HG02798 (cell line): Measurements from ENCODE around the gene ANO2.
A peak's percentile ranks its signal among the peaks of the same experiment; 100 is the strongest.

ENCODE experiments used
- ATAC-seq: cut with Tn5 transposase; IDR thresholded peaks from one replicate; pipeline ENCODE4 v1.9.1; 2021; ENCODE audit warnings: mild to moderate bottlenecking; ENCODE audit not compliant: unreplicated experiment, poor library complexity

ANO2 gene

DNA sequence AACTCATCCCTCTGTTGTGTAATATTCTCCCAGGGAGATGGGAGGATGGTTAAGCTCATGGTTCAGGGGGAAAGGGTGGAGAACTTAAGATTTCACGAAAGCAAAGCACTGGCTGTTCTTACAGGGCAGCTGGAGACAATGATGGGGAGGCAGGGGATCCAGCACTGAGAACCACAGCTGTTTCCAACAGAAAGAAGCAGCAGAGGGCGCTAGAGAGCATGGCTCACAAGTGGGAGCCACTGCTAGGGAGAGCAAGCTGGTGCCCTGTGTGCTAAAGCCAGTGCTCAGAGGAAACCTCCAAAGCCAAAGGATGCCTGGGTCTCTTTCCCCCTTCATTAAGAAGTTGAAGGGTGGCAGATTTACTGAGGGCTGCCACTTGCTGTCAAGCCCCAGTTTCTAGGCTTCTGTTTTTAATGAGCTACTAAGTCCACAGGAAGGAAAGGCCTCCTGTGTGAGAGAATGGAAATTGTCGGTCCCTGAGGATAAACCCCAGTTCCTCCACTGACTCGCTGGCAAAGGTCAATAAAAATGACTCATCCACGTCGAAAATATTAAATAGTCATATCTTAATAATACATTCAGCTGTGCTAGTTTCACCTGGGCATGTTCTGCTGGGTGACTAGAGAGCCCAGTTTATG is 199.7 kb downstream of the ANO2 start:
- ATAC-seq: peak; percentile 57

DNA sequence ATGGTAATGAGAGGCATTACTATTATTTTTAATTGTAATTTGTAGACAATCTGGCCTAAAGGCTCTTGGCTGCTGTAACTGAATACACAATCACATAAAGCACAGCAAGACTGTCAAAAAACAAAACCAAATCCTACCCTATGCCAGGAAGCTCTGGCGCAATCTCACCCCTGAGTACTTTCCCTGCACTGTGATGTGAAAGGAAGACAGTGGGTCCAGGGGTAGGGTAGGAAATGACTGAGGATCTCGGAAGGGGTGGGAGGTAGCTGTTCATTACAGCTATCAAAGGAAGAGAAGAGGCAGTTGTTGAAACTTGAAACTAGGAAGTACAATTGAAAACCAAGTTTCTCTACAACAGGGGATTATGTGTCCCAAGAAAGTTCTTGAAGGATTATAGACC is 202.8 kb downstream of the ANO2 start:
- no peak for ATAC-seq

DNA sequence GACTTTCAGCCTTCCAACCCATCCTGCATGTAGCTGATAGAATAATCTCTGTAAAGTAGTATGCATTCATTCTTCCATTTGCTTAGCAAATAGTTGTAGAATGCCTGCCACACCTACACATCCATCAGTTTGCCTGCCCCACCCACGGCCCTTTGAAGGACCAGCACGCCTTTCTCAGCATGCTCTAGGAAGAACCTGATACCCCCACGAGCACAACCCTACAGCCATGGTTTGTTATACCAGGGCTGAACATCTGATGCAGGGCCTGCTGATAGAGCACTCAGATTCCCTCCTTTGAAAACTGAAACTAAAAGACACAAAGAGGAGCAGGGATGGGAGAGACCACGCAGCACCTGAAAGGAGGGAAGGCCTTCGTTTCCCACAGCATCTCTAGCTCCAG is 205.1 kb downstream of the ANO2 start:
- ATAC-seq: no peak

DNA sequence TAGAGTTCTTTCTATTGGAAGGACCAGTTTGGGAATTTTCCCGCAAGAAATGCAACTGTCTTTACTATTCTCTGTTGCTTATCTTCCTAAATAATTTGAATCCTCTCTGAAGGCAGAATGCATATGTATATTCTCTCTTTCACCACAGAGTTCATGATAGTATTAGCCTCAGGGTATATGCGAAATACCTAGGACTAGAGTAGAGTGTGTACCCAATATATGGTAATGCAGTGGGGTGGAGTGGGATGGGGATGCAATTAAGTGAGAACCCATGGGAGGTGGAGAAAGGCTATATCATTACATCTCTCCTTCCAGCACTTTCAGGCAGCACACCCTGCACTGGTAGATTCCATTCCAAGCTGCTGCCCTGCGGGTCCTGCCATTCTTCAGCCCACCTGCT is 207.3 kb downstream of the ANO2 start:
- no peak for ATAC-seq

DNA sequence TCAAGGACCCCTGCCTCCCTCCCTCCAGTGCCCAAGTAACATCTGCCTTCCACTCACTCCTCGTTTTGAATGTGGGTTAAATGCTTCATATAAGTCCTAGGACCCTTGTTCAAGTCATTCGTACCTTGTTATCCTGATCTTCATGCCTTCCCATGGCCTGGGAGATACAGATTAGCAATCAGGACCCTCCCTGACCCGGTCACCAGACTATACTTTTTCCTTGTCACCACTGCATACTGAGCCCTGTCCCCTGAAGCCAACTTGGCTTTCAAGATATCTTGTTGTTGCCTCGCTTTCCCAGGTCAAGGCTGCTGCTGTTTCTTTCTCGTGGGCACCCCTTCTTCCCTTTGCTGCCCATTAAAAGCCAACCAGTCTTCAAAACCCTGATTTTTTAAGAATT is 208.5 kb downstream of the ANO2 start:
- no peak for ATAC-seq

DNA sequence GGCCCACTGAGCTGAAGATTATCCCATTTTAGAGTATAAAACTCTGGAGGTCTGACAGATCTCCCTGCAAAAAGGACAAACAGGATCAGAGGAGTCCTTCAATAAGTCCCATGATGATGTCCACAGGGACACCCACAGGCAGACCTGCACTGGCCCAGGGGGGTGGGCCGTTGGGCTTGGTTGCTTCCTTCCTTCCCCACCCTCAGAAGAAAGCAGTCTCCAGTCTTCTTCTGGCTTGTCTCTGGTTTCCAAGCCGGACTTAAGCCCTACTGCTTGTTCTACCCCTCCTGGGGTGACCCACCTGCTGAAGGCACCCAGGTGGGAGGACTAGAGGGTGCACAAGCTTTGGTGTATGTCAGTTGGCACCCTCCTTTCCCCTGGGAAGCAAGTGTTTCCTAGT is 209.0 kb downstream of the ANO2 start:
- ATAC-seq: no peak

DNA sequence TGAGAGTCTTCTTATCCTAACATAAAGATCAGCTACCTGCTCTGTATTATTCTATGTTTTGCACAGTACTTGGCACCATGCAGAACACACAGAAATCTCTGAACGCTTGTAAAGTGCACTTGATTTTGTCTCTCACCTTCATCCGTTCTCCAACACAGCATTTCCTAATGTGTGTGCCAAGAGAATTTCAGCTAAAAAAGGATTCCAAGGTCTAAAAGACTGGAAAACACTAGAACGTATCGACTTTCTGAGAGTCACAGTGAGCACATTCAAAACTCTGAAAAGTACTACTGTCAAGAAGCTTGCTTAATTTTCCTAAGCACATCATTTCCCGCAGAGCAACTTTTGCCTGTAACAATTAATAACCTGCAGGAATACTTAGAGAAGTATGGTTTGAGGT is 211.1 kb downstream of the ANO2 start:
- ATAC-seq: no peak

DNA sequence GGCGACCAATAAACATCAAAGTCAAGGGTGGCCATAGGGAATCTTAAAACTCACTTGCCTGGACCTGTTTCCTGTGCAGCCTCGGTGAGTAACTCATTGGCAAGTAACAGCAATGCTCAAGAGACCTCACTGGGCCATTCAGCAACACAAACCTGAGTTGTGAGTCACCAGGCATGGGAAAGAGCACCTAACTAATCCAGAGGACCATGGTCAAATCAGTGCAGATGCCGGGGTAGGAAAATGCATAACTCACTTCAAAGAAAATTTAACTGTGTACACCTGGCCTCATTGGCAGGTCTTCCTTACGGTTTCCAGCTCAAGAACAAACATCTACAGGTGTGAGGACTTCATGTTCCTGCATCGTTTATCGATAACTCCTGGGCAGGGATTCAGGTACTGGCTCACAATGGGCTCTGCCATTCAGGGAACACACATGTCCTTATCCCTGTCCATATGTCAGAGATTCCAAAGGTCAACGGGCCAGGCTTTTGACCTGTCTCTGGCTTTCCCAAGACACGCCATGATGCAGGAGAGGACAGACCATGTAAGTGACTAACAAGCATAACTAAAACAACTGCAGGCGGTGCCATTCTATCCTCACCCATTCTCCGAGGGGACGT is 211.8 kb downstream of the ANO2 start:
- ATAC-seq: no peak

DNA sequence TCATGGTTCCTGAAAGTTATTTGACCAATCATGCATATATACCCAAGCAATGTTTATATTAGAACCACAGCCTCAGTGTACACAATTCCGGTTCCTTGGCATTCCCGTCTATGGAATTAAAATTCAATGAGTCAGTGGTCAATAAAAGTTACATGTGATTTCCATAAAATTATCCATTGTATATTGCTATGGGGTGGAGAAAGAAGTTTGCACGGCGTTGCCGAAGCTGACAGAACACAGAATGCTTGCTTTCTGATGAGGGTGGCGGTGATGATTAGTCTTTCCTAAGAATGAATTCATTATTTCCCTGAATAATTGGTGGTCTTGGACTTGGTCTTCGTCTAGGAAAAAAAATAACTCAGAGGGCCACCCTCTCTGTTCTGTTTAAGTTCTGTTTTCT is 214.1 kb downstream of the ANO2 start:
- no peak for ATAC-seq

DNA sequence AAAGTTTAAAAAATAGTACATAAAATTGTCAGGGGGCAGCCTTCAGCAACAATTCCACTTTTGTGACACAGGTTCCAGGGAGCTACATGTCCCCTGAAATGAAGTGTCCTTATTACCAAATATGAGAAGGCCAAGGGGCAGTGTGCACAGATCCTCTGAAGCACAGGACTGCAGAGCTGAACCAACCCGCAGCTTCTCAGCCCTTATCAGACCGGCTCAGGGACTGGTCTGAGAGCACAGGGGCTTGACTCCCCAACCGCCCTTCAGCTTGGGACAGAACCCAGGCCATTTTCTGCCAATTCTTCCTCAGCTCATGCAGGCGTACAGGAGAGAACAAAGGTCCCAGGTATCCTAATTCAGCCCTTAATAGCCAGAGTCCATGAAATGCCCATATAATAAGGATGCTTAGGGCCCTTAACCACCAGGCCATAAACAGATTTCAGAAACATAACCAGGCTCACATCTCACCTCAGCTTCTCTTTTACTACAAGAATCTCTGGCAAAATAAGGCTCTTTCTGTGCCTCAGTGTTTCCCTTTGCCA is 221.3 kb downstream of the ANO2 start:
- no peak for ATAC-seq

DNA sequence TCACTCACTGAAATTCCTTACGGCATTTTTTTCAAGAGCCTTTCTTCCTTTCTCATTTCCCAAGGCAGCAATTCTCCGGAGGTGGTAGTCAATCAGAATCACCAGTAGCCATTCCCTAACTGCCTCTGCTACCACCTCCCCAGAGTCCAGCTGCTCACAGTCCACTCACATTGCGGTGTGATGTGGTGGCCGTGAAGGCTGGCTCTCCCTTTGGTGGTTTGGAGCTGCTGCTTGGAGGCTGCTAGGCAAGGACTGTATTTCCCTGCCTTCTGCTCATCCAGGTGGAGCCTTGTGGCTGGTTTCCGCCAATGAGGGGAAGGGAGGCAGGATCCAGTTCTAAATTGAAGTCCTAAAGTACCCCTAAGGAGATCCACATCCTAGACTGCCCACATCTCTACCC is 222.0 kb downstream of the ANO2 start:
- ATAC-seq: no peak

DNA sequence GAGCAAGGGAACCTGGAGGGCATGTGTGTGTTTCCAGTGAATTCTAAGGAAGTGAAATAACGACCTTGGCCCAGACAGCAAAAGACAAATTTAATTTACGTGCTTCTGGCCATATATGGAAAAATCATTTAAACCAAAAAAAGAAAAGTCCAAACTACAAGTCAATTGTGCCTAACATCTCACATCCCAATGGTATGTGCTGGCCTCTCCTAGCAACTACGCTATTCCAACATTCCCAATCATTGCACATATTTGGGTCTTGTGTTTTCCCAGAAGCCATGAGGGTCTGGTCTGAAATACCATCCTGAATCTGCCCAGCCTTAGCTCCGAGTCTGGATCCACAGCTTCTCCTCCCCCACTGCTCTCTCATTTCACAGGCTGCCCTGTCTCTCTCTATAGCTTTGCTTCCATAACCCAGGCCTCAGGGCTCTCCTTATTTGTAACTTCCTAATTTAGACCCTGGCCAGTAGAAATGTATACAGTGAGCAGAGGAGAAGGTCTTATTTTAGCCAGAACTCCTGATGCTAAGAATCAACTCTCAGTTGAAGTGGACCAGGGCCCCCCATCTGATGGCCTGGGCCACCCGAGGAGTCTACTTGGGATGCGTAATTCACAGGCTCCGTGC is 224.6 kb downstream of the ANO2 start:
- ATAC-seq: no peak

DNA sequence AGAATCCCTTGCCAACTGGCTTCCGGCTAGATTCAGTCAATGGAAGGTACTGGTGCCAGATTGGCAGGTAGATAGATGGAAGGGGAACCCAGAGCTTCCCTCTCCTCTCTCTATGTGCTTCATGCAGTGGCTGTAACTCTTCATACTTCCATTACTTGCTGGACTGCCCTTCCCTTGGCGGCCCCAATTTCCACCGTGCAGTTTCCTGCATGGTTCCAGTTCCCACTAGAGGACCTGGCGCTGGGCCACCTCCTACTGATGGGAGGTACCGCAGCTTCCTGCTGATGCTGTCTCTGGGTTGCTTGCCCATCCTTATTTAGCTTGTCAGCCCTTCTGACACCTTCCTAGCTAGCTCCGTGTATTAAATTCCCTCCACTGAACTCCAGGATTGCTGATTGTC is 226.4 kb downstream of the ANO2 start:
- no peak for ATAC-seq

DNA sequence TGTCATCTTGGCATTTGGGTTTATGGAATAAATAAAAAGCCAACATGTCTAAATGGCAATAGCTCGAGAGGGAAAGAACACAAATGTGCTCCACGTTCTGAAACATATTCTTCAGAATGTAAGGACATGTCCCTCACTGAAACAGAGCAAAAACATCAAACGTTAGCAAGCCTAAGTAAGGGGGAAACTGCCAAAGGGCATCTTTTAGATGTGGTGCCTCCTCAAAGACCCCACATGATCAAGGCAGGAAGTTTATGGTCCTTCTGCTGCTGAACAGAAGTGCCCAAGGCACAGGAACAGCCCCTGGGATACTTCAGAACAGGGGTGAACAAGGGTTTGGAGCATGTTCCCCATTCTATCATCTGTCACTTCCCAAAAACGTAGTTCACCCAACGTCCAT is 227.0 kb downstream of the ANO2 start:
- ATAC-seq: no peak

DNA sequence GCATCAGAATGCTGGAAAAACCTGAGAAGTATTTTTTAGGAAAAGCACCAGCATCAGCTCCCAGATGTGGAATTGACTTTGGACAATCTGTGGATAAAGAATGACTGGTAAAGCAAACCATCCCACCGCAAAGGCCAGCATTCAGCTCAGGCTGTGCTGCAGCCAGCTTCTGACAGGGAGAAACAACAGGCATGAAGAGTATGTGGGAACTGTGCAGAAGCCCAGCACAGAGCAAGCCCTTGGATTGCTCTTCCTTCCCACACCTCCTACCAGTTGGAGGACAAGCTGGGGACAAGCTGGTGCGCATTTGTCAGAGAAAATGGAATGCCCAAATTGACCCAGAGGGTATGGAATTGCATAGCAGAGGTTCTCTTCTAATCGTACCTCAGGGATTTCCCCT is 228.1 kb downstream of the ANO2 start:
- no peak for ATAC-seq

DNA sequence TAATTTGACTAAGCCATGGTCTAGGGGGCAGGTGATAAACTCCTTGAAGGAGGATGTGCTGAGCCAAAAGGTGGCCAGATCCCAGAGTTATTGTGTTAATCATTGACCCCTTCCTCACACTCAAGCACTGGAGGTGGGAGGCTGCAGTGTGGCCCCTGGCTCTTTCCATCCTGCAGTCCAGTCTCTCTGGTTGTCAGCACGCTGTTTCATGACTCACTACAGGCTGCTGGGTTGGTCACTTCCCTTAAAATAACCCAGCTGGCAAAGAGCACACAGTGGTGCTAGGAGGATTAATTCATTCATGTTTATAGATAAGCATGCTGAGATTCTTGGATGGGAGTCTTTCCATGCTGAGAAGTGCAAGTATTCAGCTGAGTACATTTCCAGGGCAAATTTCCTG is 228.9 kb downstream of the ANO2 start:
- ATAC-seq: no peak

DNA sequence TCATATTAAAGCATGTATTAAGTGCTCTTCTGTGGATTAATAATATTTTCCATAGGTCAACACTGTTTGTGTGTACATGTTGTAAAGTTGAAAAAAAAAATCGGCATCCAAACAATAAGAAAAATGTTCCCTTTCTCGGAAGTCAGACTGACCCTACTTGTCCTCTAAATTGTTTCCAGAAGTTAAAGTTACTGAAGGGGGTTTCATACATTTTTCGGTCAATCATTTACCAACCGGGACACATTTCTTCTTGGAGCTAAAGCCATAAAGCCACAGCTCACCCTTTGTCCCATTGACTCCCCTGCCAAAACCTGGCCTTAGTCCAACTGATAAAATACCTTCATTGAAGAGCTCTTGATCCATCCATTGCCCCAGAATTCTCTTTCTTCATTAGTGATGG is 230.0 kb downstream of the ANO2 start:
- no peak for ATAC-seq

DNA sequence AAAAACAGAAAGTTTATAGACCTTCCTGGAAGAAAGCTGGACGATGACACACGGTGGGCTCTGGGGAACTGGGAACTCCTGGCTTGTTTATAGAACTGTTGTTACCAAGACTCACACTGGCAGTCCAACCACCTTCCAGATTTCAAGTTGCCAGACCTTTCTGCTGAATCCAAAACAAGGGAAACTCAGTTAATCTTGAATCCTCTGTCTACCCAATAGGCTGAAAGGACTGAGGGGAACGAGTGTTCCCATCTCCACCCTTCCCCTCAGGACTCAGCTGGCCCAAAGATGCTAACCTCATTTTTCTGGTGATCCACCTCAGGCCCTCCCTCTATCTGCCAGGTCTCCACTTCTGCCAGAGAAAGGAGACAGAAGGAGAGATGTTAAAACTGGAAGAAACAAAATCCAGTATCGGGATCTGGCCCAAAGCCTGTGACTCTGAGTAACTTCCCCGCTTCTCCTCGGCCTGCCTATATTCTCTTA is 231.4 kb downstream of the ANO2 start:
- no peak for ATAC-seq

DNA sequence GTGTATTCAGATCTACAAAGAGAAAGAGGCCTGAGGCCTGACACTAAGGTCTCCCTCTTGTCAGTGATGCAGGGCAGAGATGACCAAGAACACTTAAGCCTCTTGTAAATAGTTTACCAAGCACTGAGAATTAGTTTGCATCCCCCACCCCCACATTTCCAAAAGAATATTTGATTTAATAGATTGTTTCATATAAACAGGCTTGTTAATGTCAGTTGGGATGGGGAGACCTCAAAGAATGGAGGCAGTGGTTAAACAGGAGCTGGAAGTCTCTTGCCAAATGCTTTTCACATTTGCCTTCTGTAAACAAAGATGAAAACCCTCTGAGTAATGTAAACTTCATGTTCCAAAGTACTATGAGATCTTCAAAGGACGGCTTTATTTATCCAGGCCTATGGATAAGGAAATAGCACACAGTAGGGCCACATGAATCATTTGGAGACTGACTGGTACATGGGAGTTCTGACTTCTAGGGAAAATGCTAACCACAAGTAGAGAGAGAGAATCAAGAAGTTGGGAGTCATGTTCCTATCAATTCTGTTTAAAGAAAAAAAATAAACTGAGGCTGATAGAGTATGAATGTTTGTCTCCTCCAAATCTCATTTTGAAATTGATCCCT is 234.7 kb downstream of the ANO2 start:
- no peak for ATAC-seq

DNA sequence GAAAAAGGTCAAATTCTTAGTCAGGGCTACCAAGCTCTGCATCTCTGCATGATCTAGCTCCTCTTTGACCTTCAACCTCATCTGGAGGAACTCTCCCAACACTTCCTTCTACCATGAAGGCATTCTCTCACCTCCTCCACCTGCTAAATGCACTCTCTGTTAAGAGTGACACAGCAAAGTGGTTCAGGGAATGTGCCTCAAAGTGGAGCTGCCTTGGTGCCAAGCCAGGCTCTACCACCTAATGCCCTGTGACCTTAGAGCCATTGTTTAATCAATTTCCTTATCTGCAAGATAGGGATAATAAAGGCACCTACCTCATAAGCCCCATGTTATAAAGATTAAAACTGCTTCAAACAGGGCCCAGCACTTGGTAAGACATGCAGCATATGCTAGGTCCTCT is 236.7 kb downstream of the ANO2 start:
- no peak for ATAC-seq

DNA sequence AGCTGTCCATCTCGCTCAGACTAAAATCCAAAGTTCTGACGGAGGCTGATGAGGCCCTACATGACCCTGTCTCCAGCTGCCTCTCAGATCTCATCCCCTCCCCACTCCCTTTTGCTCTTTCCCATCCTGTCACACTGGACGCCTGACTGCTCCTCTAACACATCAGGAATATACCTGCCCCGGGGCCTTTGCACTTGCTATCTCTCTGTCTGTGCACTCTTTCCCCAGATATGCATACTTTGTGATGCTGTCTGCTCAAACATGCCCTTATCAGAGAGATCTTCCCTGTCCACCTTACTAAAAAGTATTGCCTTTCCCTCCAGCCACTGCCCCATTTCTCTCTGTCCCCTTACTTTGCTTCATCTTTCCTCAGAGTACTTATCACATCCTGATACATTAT is 238.8 kb downstream of the ANO2 start:
- no peak for ATAC-seq
